ENCODE data around the gene PTPRD. TPM values are rescaled to one million over a fixed set of nuclear protein-coding genes. Genes with fewer than 3 reads are reported as not detected.
"Not testable (repeated sequence)": the region's sequence is repeated elsewhere in the genome, so short reads cannot be mapped to it uniquely, and the experiment has no call there.

PTPRD gene
- total RNA-seq, 1 experiment from 2014 or later, result 1.8 TPM

DNA sequence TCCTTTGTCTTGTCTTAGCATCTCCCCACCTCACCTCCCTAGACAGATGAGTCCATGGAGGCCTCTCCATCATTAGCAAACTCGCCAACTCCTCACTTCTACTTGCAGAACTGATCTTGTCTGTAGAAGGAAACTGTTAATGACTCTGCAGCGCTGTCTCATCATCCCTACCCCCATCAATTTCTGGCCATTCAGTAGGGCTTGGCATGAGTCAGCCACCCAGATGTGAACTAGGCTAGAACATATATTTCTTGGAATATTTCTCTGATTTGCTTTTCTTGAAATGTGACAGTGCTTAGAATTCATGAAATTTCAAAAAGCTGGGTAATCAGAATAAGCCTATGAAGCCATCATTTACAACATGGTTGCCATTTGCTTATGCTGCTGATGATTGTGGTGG lies 1688.2 kb downstream of the PTPRD start:
- no peak for TF ChIP-seq CTCF (IDR thresholded peaks at IDR 0.05; ENCODE audit: unreplicated experiment)
- intact Hi-C loops (cut with micrococcal nuclease; ENCODE audit: unreplicated experiment), result no loop called here
- Mint-ChIP-seq H3K4me1 (ENCODE audit: low read depth, unreplicated experiment) (no peaks in the 10 kb centered on the region), H3K27ac (ENCODE audit: unreplicated experiment) (no peak overlapping the region), H3K9me3 (ENCODE audit: low read depth, unreplicated experiment) (no peaks in the 10 kb centered on the region), H3K27me3 (ENCODE audit: unreplicated experiment) (no peaks in the 10 kb centered on the region), H3K36me3 (ENCODE audit: insufficient read depth, unreplicated experiment) (no peaks in the 10 kb centered on the region), H3K4me3 (ENCODE audit: low read depth, unreplicated experiment) (no peak overlapping the region)
- no peak for DNase-seq
- CTCF ChIA-PET, result no interaction called here
- BruUV-seq (replicated peaks), result no TSS peak

GRCh38 chr9:8920478-8921183 lies 1692.2 kb downstream of the PTPRD start:
- H3K4me1 Mint-ChIP-seq (ENCODE audit: low read depth, unreplicated experiment); intact Hi-C loops (cut with micrococcal nuclease; ENCODE audit: unreplicated experiment); CTCF ChIA-PET; H3K27ac Mint-ChIP-seq (ENCODE audit: unreplicated experiment); H3K9me3 Mint-ChIP-seq (ENCODE audit: low read depth, unreplicated experiment); DNase-seq; BruUV-seq (replicated peaks); H3K27me3 Mint-ChIP-seq (ENCODE audit: unreplicated experiment); H3K36me3 Mint-ChIP-seq (ENCODE audit: insufficient read depth, unreplicated experiment); H3K4me3 Mint-ChIP-seq (ENCODE audit: low read depth, unreplicated experiment): not testable (repeated sequence)

- no peak overlapping the region for H3K4me3 Mint-ChIP-seq (ENCODE audit: low read depth, unreplicated experiment)
- BruUV-seq (replicated peaks), result no TSS peak
- H3K27me3 Mint-ChIP-seq (ENCODE audit: unreplicated experiment), result no peaks in the 10 kb centered on the region
- no peak overlapping the region for H3K27ac Mint-ChIP-seq (ENCODE audit: unreplicated experiment)
- intact Hi-C loops (cut with micrococcal nuclease; ENCODE audit: unreplicated experiment), result loop anchor here (10.0 kb wide), 1 partner anchor 87 kb away; no protein-coding TSS in a partner anchor
- H3K9me3 Mint-ChIP-seq (ENCODE audit: low read depth, unreplicated experiment), result peaks cover 2% of the 10 kb centered on the region
- DNase-seq, result no peak
- H3K4me1 Mint-ChIP-seq (ENCODE audit: low read depth, unreplicated experiment), result no peaks in the 10 kb centered on the region
- H3K36me3 Mint-ChIP-seq (ENCODE audit: insufficient read depth, unreplicated experiment), result no peaks in the 10 kb centered on the region
- CTCF ChIA-PET, result no interaction called here
- TF ChIP-seq CTCF (IDR thresholded peaks at IDR 0.05; ENCODE audit: unreplicated experiment), result no peak
These were observed 1694.7 kb downstream of the PTPRD start for GRCh38 chr9:8917956-8918739.

DNA sequence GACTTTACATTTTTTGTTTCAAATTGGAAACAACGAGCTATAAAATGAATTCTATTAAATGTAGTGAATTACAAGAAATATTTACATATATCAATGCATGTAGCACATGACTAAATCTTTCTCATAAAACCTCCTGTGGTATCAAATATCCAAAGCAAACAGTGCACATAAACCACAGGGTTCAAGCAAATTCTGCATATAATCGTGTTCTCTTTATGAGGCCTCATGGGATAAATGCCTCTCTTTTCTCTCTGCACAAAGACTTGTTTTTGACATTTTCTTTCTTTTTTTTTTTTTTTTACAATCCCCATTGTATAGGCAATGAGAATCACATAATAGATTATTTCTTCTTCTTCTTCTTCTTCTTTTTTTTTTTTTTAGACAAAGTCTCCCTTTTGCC lies 1696.0 kb downstream of the PTPRD start:
- BruUV-seq (replicated peaks), result no TSS peak
- intact Hi-C loops (cut with micrococcal nuclease; ENCODE audit: unreplicated experiment), result loop anchor here (10.0 kb wide), 1 partner anchor 88 kb away; no protein-coding TSS in a partner anchor
- H3K27ac Mint-ChIP-seq (ENCODE audit: unreplicated experiment), result no peak overlapping the region

More for the DNA sequence above, 1696.0 kb downstream of the PTPRD start:
- no peak for TF ChIP-seq CTCF (IDR thresholded peaks at IDR 0.05; ENCODE audit: unreplicated experiment)
- DNase-seq, result no peak
- Mint-ChIP-seq H3K4me1 (ENCODE audit: low read depth, unreplicated experiment) (no peaks in the 10 kb centered on the region), H3K9me3 (ENCODE audit: low read depth, unreplicated experiment) (peaks cover 2% of the 10 kb centered on the region), H3K4me3 (ENCODE audit: low read depth, unreplicated experiment) (no peak overlapping the region), H3K27me3 (ENCODE audit: unreplicated experiment) (no peaks in the 10 kb centered on the region), H3K36me3 (ENCODE audit: insufficient read depth, unreplicated experiment) (no peaks in the 10 kb centered on the region)
- CTCF ChIA-PET, result no interaction called here

Measured in Calu3 (cell line).